Ascending aorta (tissue), 2 donors: Measurements from ENCODE around the gene MED14. TPM values are rescaled to one million over a fixed set of nuclear protein-coding genes. Genes with fewer than 3 reads are reported as not detected.

Experiments used
- DNase-seq, 2 donors: peaks; one replicate each; pipeline ENCODE4 v3.0.0-alpha.2; 2019; ENCODE audit warnings: low spot score in 2 of 2
- H3K27ac ChIP-seq, 2 donors: fragments of 200-600 bp; sonication (generic); one replicate each; pipeline ENCODE4 v1.5.1; 2016 to 2017; ENCODE audit warnings: mild to moderate bottlenecking in 1 of 2
- H3K27me3 ChIP-seq: fragments of 200-600 bp; sonication (generic); one replicate; pipeline ENCODE4 v1.5.1; 2017
- H3K36me3 ChIP-seq, 2 donors: fragments of 200-600 bp; sonication (generic); one replicate each; pipeline ENCODE4 v1.5.1; 2016
- H3K4me1 ChIP-seq, 2 donors: fragments of 200-600 bp; sonication (generic); one replicate each; pipeline ENCODE4 v1.5.1; 2016 to 2017; ENCODE audit warnings: mild to moderate bottlenecking in 1 of 2
- H3K4me3 ChIP-seq, 2 donors: fragments of 200-600 bp; sonication (generic); one replicate each; pipeline ENCODE4 v1.5.1; 2016 to 2017; ENCODE audit warnings: mild to moderate bottlenecking in 1 of 2
- H3K9me3 ChIP-seq, 2 donors: fragments of 200-600 bp; sonication (generic); one replicate each; pipeline ENCODE4 v1.5.1; 2016
- CTCF ChIP-seq, 3 experiments: fragments of 200-600 bp in 2 of 3; fragments of 450-650 bp in 1 of 3; sonication (generic) in 2 of 3; IDR thresholded peaks; one replicate each; pipeline ENCODE4 v1.5.1; 2016 to 2019; ENCODE audit warnings: antibody characterized with exemption in 3 of 3, mild to moderate bottlenecking in 1 of 3, moderate library complexity in 1 of 3
- intact Hi-C: fragments of 100-400 bp; cut with DNase I; formaldehyde crosslinking; loops from one replicate; pipeline ENCODE4 v1.15.1; 2023
- total RNA-seq: library from RNA; depleted of rRNA; stranded (reverse); fragments of >200 nt; gene quantifications from one replicate; pipeline ENCODE4 v1.1.0, GENCODE V29; 2016

Gene MED14
- total RNA-seq, 1 donor from 2014 or later, result 10.5 TPM

DNA sequence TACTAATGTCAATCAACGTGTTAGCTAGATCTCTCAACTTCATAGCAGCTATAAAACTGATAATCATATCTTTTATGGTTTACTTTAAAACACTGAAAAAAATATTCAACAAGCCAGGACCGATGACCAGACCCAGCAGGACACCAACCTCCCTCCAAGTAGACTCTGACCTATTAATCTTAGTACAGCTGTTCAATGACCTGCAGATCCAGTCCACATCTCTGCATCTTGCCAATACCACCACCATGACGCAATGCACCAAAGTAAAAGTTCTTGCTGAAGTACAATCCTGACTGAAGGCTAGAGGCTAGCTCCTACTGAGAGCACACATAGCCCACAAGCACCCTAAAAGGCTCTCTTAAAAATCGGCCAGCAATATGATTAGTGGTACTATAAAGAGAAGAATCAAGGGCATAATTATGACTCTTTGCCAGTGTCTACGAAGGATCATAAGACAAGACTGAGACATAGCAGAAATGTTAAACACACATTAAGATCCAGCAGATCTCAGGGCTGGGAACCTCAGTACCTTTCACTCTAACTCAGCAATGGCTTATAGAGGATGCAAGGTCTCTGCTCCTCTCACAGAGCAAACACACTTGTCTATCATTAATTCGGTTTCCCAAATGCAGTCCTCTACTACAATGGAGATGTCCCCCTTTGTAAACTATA lies 7.6 kb downstream of the MED14 start:
- Histone ChIP-seq H3K27me3 (no peaks in the 10 kb centered on the region), H3K9me3 (no peaks in the 10 kb centered on the region), H3K4me1 (no peaks in the 10 kb centered on the region), H3K27ac (no peak overlapping the region), H3K36me3 (no peaks in the 10 kb centered on the region), H3K4me3 (no peak overlapping the region)
- no peak for TF ChIP-seq CTCF (IDR thresholded peaks at IDR 0.05)
- no peak for DNase-seq
- intact Hi-C loops, result no loop called here

GRCh38 chrX:40727093-40727492 lies 8.2 kb downstream of the MED14 start:
- H3K4me3 ChIP-seq, result no peak overlapping the region
- H3K27ac ChIP-seq, result no peak overlapping the region
- DNase-seq, result no peak
- no peak for TF ChIP-seq CTCF (IDR thresholded peaks at IDR 0.05)
- no peaks in the 10 kb centered on the region for H3K4me1 ChIP-seq
- H3K9me3 ChIP-seq, result no peaks in the 10 kb centered on the region
- no peaks in the 10 kb centered on the region for H3K27me3 ChIP-seq
- intact Hi-C loops, result no loop called here
- no peaks in the 10 kb centered on the region for H3K36me3 ChIP-seq

- intact Hi-C loops, result no loop called here
- H3K4me3 ChIP-seq, result no peak overlapping the region
- H3K27ac ChIP-seq, result no peak overlapping the region
- no peaks in the 10 kb centered on the region for H3K9me3 ChIP-seq
- no peak for TF ChIP-seq CTCF (IDR thresholded peaks at IDR 0.05)
- no peaks in the 10 kb centered on the region for H3K27me3 ChIP-seq
- H3K4me1 ChIP-seq, result no peaks in the 10 kb centered on the region
- H3K36me3 ChIP-seq, result no peaks in the 10 kb centered on the region
- no peak for DNase-seq
These were observed 12.4 kb downstream of the MED14 start for GRCh38 chrX:40722930-40723329.

DNA sequence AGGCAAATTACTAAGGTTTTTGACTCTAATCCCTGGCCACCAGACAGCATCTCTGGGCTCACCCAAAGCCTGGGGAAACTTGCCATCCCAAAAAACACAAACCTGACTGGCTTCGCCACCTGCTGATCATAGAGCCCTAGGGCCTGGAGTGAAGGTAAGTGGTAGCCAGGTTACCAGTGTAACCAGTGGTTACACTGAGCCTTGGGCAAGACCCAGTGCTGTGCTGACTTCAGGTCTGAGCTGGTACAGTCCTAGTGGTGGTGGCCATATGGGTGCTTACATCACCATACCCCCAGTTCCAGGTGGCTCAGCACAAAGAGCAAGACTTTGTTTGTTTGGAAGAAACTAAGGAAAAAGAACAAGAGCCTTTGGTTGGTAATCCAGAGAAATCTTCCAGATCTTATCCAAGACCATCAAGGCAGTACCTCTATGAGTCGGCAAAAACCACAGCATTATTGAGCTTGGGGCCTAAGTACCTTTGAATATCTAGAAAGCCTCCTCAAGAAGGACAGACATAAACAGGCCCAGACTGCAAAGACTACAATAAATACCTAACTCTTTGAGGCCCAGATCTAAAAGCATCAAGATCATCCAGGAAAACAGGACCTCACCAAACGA lies 13.7 kb downstream of the MED14 start:
- H3K27ac ChIP-seq, result no peak overlapping the region
- no peaks in the 10 kb centered on the region for H3K4me1 ChIP-seq
- H3K27me3 ChIP-seq, result no peaks in the 10 kb centered on the region
- no peaks in the 10 kb centered on the region for H3K36me3 ChIP-seq
- TF ChIP-seq CTCF (IDR thresholded peaks at IDR 0.05), result no peak
- no peak for DNase-seq
- no peaks in the 10 kb centered on the region for H3K9me3 ChIP-seq
- no peak overlapping the region for H3K4me3 ChIP-seq
- intact Hi-C loops, result no loop called here

- Histone ChIP-seq H3K36me3 (no peaks in the 10 kb centered on the region), H3K4me1 (no peaks in the 10 kb centered on the region), H3K27ac (peak overlapping the region in 1 of 2 donors; percentile 16), H3K9me3 (no peaks in the 10 kb centered on the region), H3K4me3 (no peak overlapping the region), H3K27me3 (no peaks in the 10 kb centered on the region)
- intact Hi-C loops, result no loop called here
- no peak for TF ChIP-seq CTCF (IDR thresholded peaks at IDR 0.05)
- no peak for DNase-seq
These were observed 14.6 kb downstream of the MED14 start for GRCh38 chrX:40720792-40721191.
